Measurements from ENCODE around the gene GORASP1.

The GORASP1 gene

GRCh38 chr3:39133822-39134221, 26.4 kb upstream of the GORASP1 start:
- ChIA-PET POLR2A (no interaction called here), CTCF (interaction anchor here (0.6 to 2.0 kb wide), 3 partner anchors 8 to 155 kb away, joined by 3 to 6 read pairs (median 4); no protein-coding TSS in a partner anchor)
- no peak overlapping the region for H3K27ac ChIP-seq (ENCODE audit: extremely low read depth, low read depth, low read length)

GRCh38 chr3:39133093-39133490, 25.7 kb upstream of the GORASP1 start:
- ChIA-PET POLR2A (no interaction called here), CTCF (interaction anchor here (1.4 kb wide), 1 partner anchor 8 kb away, joined by 4 read pairs; no protein-coding TSS in a partner anchor)
- no peaks in the 10 kb centered on the region for H3K36me3 ChIP-seq (ENCODE audit: control insufficient read depth in 2 of 2, insufficient read depth in 1 of 2, low read length in 2 of 2)
- H3K27ac ChIP-seq (ENCODE audit: extremely low read depth, low read depth, low read length) = no peak overlapping the region
- no peak overlapping the region for H3K4me3 ChIP-seq (ENCODE audit: low read depth, low read length)
- no peaks in the 10 kb centered on the region for H3K9me3 ChIP-seq (ENCODE audit: control insufficient read depth, insufficient read depth, low read depth, low read length)
- H3K4me1 ChIP-seq (ENCODE audit: control insufficient read depth, insufficient read depth, low read length) = no peaks in the 10 kb centered on the region
- TF ChIP-seq ZNF335 (tag by site-specific recombination; conservative IDR thresholded peaks at IDR 0.05) (no peak), ZBTB48 (tag by site-specific recombination; IDR thresholded peaks at IDR 0.05) (no peak), ZSCAN23 (tag by site-specific recombination; IDR thresholded peaks at IDR 0.05) (no peak), ZNF398 (tag by site-specific recombination; IDR thresholded peaks at IDR 0.05) (no peak), ZNF660 (tag by site-specific recombination; IDR thresholded peaks at IDR 0.05) (no peak), ZNF202 (tag by site-specific recombination; IDR thresholded peaks at IDR 0.05; ENCODE audit: borderline replicate concordance) (no peak), ZBTB10 (tag by site-specific recombination; IDR thresholded peaks at IDR 0.05) (no peak), ZNF623 (tag by site-specific recombination; IDR thresholded peaks at IDR 0.05) (no peak), IKZF3 (tag by site-specific recombination; IDR thresholded peaks at IDR 0.05) (no peak), CTCF (tag by site-specific recombination; IDR thresholded peaks at IDR 0.05) (no peak), SP2 (tag by site-specific recombination; IDR thresholded peaks at IDR 0.05) (no peak), OVOL3 (tag by site-specific recombination; IDR thresholded peaks at IDR 0.05) (no peak), ZNF266 (tag by site-specific recombination; IDR thresholded peaks at IDR 0.05; ENCODE audit: low read depth) (no peak)

More at GRCh38 chr3:39133822-39134221, 26.4 kb upstream of the GORASP1 start:
- H3K9me3 ChIP-seq (ENCODE audit: control insufficient read depth, insufficient read depth, low read depth, low read length) = no peaks in the 10 kb centered on the region
- no peaks in the 10 kb centered on the region for H3K4me1 ChIP-seq (ENCODE audit: control insufficient read depth, insufficient read depth, low read length)
- no peaks in the 10 kb centered on the region for H3K36me3 ChIP-seq (ENCODE audit: control insufficient read depth in 2 of 2, insufficient read depth in 1 of 2, low read length in 2 of 2)
- H3K4me3 ChIP-seq (ENCODE audit: low read depth, low read length) = no peak overlapping the region
- TF ChIP-seq AEBP2 (tag by site-specific recombination; IDR thresholded peaks at IDR 0.05; ENCODE audit: borderline replicate concordance) = no peak
- TF ChIP-seq ZNF175 (tag by site-specific recombination; IDR thresholded peaks at IDR 0.05) = no peak
- TF ChIP-seq MZF1 (tag by site-specific recombination; IDR thresholded peaks at IDR 0.05; ENCODE audit: borderline replicate concordance) = no peak
- no peak for TF ChIP-seq ZNF660 (tag by site-specific recombination; IDR thresholded peaks at IDR 0.05)
- TF ChIP-seq ZNF473 (tag by site-specific recombination; IDR thresholded peaks at IDR 0.05) = no peak
- TF ChIP-seq ZNF664 (tag by site-specific recombination; IDR thresholded peaks at IDR 0.05) = no peak
- no peak for TF ChIP-seq ZNF274 (IDR thresholded peaks at IDR 0.05; ENCODE audit: low read length)
- no peak for TF ChIP-seq ZNF274 (tag by site-specific recombination; IDR thresholded peaks at IDR 0.05; ENCODE audit: borderline replicate concordance)
- TF ChIP-seq ZNF354C (tag by site-specific recombination; IDR thresholded peaks at IDR 0.05; ENCODE audit: borderline replicate concordance, low read depth) = no peak
- no peak for TF ChIP-seq SP7 (tag by site-specific recombination; IDR thresholded peaks at IDR 0.05)
- no peak for TF ChIP-seq GLI4 (tag by site-specific recombination; IDR thresholded peaks at IDR 0.05)
- no peak for TF ChIP-seq ZBTB10 (tag by site-specific recombination; IDR thresholded peaks at IDR 0.05)
- no peak for TF ChIP-seq ZNF548 (tag by site-specific recombination; IDR thresholded peaks at IDR 0.05)
- TF ChIP-seq ZBTB48 (tag by site-specific recombination; IDR thresholded peaks at IDR 0.05) = no peak
- TF ChIP-seq GLI2 (tag by site-specific recombination; IDR thresholded peaks at IDR 0.05; ENCODE audit: borderline replicate concordance, low read depth) = no peak
- no peak for TF ChIP-seq ZNF157 (tag by site-specific recombination; IDR thresholded peaks at IDR 0.05)
- TF ChIP-seq ZNF394 (tag by site-specific recombination; IDR thresholded peaks at IDR 0.05; ENCODE audit: borderline replicate concordance) = no peak
- TF ChIP-seq ZNF670 (tag by site-specific recombination; IDR thresholded peaks at IDR 0.05; ENCODE audit: low read depth) = no peak
- TF ChIP-seq ZNF23 (tag by site-specific recombination; IDR thresholded peaks at IDR 0.05; ENCODE audit: borderline replicate concordance) = no peak
